ENCODE data around the gene RNF220.
"Not testable (repeated sequence)": the region's sequence is repeated elsewhere in the genome, so short reads cannot be mapped to it uniquely, and the experiment has no call there.

The RNF220 gene

GRCh38 chr1:44549510-44549909 is 144.5 kb downstream of the RNF220 start:
- DNase-seq (ENCODE audit: low spot score), result no peak

- DNase-seq (ENCODE audit: low spot score), result no peak
Measured at GRCh38 chr1:44553127-44553758, 148.2 kb downstream of the RNF220 start.

DNA sequence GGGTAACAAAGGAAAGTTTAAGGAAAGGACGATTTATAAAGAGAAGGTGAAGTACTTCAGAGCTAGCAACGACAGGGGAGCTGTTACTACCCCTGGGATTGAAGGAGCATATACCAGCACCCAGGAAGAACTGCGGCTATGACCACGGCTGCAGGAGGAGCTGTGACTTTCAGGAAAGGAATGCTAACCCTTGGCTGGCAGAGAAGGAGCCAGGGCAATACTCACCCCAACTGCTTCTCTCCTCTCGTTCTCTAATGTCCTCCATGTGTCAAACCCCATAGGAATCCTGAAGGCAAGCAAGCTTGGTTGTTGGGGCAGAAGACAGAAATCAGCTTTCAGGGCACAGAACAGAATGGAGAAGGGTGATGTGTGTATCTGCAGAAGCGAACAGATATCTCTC is 148.7 kb downstream of the RNF220 start:
- no peak for DNase-seq (ENCODE audit: low spot score)

DNA sequence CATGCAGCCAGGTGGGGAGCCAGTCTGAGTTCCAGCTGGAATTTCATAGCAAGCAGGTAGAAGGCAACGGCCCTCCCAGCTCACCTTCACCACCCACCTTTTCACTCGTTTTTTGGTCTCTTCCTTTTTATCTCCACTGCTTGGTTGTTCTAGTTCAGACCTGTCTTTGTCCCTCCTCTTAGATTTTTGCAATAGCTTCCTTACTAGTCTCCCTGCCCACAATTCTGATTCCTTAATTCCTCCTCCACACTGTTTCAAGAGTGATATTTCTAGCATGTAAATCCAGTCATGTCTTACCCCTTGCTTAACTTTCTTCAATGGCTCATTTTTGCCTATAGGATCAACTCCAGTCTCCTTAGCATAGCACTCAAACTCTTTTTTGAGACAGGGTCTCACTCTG is 149.7 kb downstream of the RNF220 start:
- DNase-seq (ENCODE audit: low spot score), result no peak

DNA sequence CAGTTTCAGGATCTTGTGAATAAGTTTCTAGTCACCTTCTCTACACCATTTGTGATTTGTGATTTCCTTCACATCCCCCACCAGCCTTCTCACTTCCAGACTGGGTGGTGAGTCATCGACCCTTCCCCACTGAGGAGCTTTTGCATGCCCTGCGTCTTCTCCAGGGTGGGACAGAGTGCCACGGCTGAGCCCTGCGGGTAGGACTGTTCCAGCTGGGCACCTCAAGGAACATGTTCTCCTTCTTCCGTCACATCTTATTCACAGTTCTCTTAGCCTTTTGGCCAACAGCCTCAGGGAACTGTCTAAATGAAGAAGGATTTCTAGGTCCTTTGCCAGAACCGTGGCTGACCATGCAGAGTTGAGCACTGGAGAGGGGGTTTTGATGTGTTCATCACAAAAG is 152.7 kb downstream of the RNF220 start:
- no peak for DNase-seq (ENCODE audit: low spot score)

DNA sequence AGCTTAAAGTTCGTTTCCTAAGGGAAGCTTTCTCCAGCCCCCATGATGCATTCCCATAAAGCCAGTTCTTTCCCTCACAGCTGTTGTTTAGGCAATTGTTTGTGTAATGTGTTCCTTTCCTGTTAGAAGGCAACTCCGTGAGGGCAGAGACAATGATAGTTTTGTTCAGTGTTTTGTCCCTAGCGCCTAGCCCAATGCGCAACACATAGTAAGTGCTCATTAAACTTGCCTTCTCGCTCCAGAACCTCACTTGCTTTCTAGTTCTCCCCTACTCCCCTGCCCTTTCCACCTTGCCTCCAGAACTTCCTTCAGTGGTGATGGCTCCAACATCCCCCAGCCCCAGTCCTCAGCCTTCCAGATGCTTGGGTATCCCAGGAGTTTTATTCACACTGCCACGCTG is 153.8 kb downstream of the RNF220 start:
- DNase-seq (ENCODE audit: low spot score), result no peak

GRCh38 chr1:44559330-44559729 is 154.3 kb downstream of the RNF220 start:
- DNase-seq (ENCODE audit: low spot score), result no peak

DNA sequence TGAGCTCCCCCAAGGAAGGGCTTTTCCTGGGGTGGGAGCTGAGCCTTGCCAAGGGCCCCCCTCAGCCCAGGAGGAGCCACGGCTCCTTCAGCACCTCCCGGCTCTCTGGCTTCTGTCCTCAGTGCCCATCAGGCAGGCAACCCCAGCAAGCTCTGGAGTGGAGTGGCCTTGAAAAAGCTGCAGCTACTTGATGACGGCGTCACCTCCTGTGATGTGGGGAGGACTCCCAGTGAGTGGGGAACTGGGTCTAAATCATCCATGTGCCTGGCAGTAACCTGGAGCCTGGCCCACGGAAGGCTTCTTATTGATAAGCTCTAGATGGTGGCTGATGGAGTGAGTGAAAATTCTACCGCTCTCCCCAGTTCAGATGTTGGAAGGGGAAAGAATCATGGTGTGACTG is 154.9 kb downstream of the RNF220 start:
- DNase-seq (ENCODE audit: low spot score), result no peak

- not testable (repeated sequence) for DNase-seq (ENCODE audit: low spot score)
Measured at GRCh38 chr1:44560696-44561095, 155.6 kb downstream of the RNF220 start.

- DNase-seq (ENCODE audit: low spot score), result no peak
Measured at GRCh38 chr1:44565259-44565750, 160.2 kb downstream of the RNF220 start.

DNA sequence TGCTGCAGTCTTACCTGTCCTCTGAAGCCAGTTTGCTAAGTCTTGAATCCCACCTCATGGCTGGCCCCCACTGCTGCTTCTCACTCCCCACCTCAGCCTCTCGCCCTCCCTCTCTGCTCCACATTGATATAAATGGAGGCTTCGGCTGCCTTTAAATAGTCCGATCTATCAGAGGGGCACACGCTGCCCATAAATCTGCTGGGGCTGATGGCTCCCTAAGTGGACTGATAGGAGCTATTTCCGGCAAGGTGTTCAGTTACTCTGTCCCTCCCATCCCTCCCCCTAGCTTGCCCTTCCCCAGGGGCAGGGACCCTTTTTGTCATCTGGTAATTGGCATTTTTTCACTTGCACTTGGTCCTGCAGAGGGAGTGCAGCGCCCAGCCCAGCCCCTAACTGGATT is 160.8 kb downstream of the RNF220 start:
- DNase-seq (ENCODE audit: low spot score), result no peak

GRCh38 chr1:44566281-44567046 is 161.4 kb downstream of the RNF220 start:
- DNase-seq (ENCODE audit: low spot score), result no peak

GRCh38 chr1:44568128-44568900 is 163.3 kb downstream of the RNF220 start:
- DNase-seq (ENCODE audit: low spot score), result no peak

GRCh38 chr1:44569491-44569890 is 164.4 kb downstream of the RNF220 start:
- DNase-seq (ENCODE audit: low spot score), result no peak

- no peak for DNase-seq (ENCODE audit: low spot score)
Measured at GRCh38 chr1:44571712-44572571, 166.9 kb downstream of the RNF220 start.

DNA sequence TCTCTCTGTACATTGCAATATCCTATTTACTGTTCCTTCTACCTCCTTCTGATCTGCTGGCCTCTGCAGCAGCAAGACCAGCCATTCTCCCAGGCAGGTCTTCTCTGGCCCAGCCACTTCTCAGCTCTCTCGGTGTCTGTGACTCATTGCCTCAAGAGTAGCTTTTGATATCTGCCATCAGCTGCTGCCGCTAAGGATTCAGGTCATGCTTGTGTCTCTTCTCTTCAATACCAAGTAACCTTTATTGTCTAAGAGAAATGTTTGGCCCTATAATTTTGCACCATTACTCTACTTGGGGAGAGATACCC is 167.5 kb downstream of the RNF220 start:
- no peak for DNase-seq (ENCODE audit: low spot score)

GRCh38 chr1:44575396-44575795 is 170.3 kb downstream of the RNF220 start:
- no peak for DNase-seq (ENCODE audit: low spot score)

GRCh38 chr1:44576456-44577150 is 171.5 kb downstream of the RNF220 start:
- no peak for DNase-seq (ENCODE audit: low spot score)

DNA sequence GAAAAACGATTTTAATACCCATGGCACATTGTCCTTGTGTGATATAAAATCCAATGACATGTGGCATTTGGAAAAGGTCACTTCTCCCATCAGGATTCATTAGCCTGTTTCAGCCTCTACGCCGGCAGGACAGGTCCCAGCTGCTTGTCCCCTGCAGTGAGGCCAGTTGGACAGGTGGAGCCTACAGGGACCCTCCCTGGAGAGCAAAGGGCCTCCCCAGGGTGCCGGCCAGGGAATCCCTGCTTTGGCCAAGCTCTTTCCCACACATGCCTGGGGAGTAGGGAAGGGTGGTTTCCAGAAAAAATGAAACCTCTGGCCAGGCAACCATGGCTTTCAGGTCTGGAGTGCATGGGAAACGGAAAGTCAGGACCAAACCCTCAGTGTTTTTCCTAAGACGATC is 176.2 kb downstream of the RNF220 start:
- DNase-seq (ENCODE audit: low spot score), result no peak

DNA sequence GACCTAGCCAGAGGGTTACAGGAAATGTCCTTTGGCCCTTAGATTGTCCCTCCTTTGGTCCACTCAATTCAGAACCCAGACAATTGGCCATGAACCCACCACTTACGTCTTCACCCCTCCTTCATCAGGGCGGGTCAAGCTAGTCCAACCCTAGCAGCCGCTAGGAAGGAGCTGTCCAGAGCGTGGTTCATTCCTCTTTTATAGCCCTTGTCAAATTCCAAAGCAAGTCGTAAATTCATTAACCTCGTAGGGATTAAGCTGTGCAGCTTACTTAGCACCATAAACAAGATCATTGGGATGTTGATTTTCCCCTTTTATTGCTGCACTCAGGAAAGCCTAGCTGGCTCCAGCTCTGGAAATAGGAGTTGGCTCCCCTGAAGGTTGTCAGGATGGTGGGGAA is 179.1 kb downstream of the RNF220 start:
- no peak for DNase-seq (ENCODE audit: low spot score)

DNA sequence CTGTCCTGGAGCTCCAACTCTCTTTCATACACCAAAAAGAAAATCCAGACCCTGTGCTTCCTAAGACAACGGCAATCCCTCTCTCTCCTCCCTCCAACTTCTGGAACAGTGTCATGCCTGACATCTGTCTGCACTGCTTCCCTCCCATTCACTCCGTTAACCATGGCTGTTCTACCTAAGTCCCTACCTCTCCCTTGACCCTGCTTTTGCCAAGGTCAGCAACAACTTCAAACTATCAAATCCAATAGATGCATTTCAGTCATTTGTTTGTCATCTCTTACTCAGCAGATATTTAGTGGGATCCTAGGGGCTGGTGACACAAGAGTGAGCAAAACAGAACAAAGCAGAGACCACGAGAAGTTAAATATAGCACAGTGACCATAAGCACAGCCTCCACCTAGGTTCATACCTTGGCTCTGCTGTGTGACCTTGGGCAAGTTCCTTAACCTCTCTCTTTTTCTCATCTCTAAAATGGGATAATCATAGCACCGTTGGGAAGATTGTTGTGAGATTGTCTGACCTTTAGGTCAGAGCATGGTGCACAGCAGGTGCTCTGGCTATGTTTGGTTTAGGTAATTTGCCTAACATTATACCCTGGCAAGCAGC is 180.4 kb downstream of the RNF220 start:
- DNase-seq (ENCODE audit: low spot score), result no peak

Data from left forelimb (tissue), 1 donor.